ENCODE data around the gene POPDC2.

DNA sequence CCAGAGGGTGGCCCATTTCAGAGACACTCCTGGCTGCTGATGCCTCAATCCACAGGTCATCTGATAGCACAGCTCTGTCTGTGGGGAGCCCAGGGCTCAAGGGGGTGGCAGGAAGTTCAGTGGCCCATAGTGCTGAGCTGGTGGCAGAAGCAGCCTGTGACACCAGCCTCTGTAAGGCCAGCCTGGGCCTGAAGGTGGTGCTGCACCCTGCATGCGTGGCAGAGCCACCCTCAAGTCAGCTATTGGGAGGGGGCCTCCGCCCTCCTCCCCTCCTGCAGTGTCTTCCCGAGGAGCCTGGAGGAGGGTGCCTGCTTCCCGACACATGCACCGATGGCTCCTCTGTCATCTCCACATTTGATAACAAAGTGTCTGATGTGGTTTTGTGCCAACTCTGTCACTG, 59.7 kb downstream of the POPDC2 start:
- TF ChIP-seq, protein P1, sequence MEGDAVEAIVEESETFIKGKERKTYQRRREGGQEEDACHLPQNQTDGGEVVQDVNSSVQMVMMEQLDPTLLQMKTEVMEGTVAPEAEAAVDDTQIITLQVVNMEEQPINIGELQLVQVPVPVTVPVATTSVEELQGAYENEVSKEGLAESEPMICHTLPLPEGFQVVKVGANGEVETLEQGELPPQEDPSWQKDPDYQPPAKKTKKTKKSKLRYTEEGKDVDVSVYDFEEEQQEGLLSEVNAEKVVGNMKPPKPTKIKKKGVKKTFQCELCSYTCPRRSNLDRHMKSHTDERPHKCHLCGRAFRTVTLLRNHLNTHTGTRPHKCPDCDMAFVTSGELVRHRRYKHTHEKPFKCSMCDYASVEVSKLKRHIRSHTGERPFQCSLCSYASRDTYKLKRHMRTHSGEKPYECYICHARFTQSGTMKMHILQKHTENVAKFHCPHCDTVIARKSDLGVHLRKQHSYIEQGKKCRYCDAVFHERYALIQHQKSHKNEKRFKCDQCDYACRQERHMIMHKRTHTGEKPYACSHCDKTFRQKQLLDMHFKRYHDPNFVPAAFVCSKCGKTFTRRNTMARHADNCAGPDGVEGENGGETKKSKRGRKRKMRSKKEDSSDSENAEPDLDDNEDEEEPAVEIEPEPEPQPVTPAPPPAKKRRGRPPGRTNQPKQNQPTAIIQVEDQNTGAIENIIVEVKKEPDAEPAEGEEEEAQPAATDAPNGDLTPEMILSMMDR (IDR thresholded peaks at IDR 0.05; ENCODE audit: borderline replicate concordance, extremely low read depth, low read length, poor library complexity, severe bottlenecking) = peak; percentile 45
- no peak for TF ChIP-seq EZH2 (IDR thresholded peaks at IDR 0.05; ENCODE audit: borderline replicate concordance, low read depth, low read length, severe bottlenecking)
